HCT116 (cell line): ENCODE results near the gene RMND5A. TPM values are rescaled to one million over a fixed set of nuclear protein-coding genes. Genes with fewer than 3 reads are reported as not detected.
"Not testable (repeated sequence)": the region's sequence is repeated elsewhere in the genome, so short reads cannot be mapped to it uniquely, and the experiment has no call there.

Experiments used
- ATAC-seq: fragments of 200-7000 bp; cut with Tn5 transposase; 2 replicates; pipeline ENCODE4 v1.9.1; 2020; ENCODE audit warnings: mild to moderate bottlenecking, moderate library complexity
- Bru-seq: library from RNA; stranded (reverse); fragments of 400-500 nt; gene quantifications from one replicate; lab custom pipeline; 2021; lab: Mats Ljungman, UMichigan
- BruChase-seq, 2 experiments: library from RNA; stranded (reverse); fragments of 400-500 nt; gene quantifications; one replicate each; lab custom pipeline; 2021; lab: Mats Ljungman, UMichigan
- BruUV-seq: library from RNA; stranded (reverse); fragments of 400-500 nt; replicated peaks from 2 replicates; lab custom pipeline; 2021; lab: Mats Ljungman, UMichigan
- CTCF ChIA-PET: fragments of 300-600 bp; sonication (Branson Sonifier 250); formaldehyde crosslinking; loops from one replicate; lab custom pipeline; 2021; ENCODE audit warnings: antibody characterized with exemption; lab: Charles Lee
- POLR2A ChIA-PET: fragments of 300-600, 350-600 bp; sonication (Branson Sonifier 250); formaldehyde crosslinking; loops from one replicate; lab custom pipeline; 2021; ENCODE audit warnings: antibody characterized with exemption; lab: Charles Lee
- RAD21 ChIA-PET, 2 experiments: fragments of 300-600 bp; sonication (Branson Sonifier 250); formaldehyde crosslinking; loops; one replicate each; lab custom pipeline; 2023; ENCODE audit warnings: low total read pairs in 2 of 2; ENCODE audit not compliant: uncharacterized antibody in 2 of 2, unreplicated experiment in 2 of 2, low non-redundant PET in 1 of 2; lab: Charles Lee
- DNase-seq: peaks from one replicate; pipeline ENCODE4 v3.0.0-alpha.2; 2010; ENCODE audit warnings: low read depth, low spot score
- H2AFZ ChIP-seq: fragments of 200-600 bp; shearing (Covaris generic), sonication (generic); 2 replicates; pipeline ENCODE4 v1.6.1; 2017; ENCODE audit warnings: low read depth, mixed run types, mixed read lengths, antibody characterized with exemption, low read length; ENCODE audit not compliant: poor library complexity, severe bottlenecking
- H3K27ac ChIP-seq: 2 replicates; pipeline ENCODE4 v1.5.1; 2012; ENCODE audit warnings: low read depth, low read length
- H3K27me3 ChIP-seq: fragments of 200-600 bp; sonication (generic); 2 replicates; pipeline ENCODE4 v1.6.1; 2016; ENCODE audit warnings: mixed run types, low read length, mixed read lengths; ENCODE audit not compliant: insufficient read depth
- H3K36me3 ChIP-seq, 2 experiments: fragments of 200-500 bp in 1 of 2; fragments of 200-600 bp in 1 of 2; sonication (Bioruptor generic) in 1 of 2; sonication (generic) in 1 of 2; 2 replicates each; pipeline versions ENCODE4 v1.5.1 to v1.6.1; 2014 to 2016; ENCODE audit warnings: low read length in 2 of 2, inconsistent platforms in 1 of 2, mixed read lengths in 1 of 2, mixed run types in 1 of 2; ENCODE audit not compliant: insufficient read depth in 2 of 2, control insufficient read depth in 1 of 2
- H3K4me1 ChIP-seq, 2 experiments: fragments of 200-600 bp in 1 of 2; sonication (generic) in 1 of 2; 2 replicates each; pipeline versions ENCODE4 v1.5.1 to v1.6.1; 2012 to 2017; ENCODE audit warnings: low read length in 2 of 2, inconsistent platforms in 1 of 2, mild to moderate bottlenecking in 1 of 2, mixed read lengths in 1 of 2, mixed run types in 1 of 2, moderate library complexity in 1 of 2; ENCODE audit not compliant: insufficient read depth in 2 of 2, control insufficient read depth in 1 of 2
- H3K4me2 ChIP-seq: fragments of 200-600 bp; sonication (generic); 2 replicates; pipeline ENCODE4 v1.6.1; 2017; ENCODE audit warnings: mixed run types, low read length, mixed read lengths
- H3K4me3 ChIP-seq, 2 experiments: fragments of 200-600 bp in 1 of 2; sonication (generic) in 1 of 2; replicated peaks in 1 of 2; 2 replicates each; pipeline ENCODE4 v1.5.1; 2011 to 2016; ENCODE audit warnings: low read length in 2 of 2, control low read depth in 1 of 2, low read depth in 1 of 2, mild to moderate bottlenecking in 1 of 2, mixed read lengths in 1 of 2, mixed run types in 1 of 2
- H3K79me2 ChIP-seq: fragments of 200-600 bp; sonication (generic); 2 replicates; pipeline ENCODE4 v1.6.1; 2017; ENCODE audit warnings: mild to moderate bottlenecking, mixed run types, low read length, moderate library complexity, mixed read lengths; ENCODE audit not compliant: insufficient read depth
- H3K9ac ChIP-seq: fragments of 200-600 bp; sonication (generic); 2 replicates; pipeline ENCODE4 v1.6.1; 2016; ENCODE audit warnings: low read length, mixed read lengths
- H3K9me2 ChIP-seq: fragments of 200-600 bp; sonication (generic), shearing (Covaris generic); 2 replicates; pipeline ENCODE4 v1.6.1; 2017; ENCODE audit warnings: mixed run types, mild to moderate bottlenecking, moderate library complexity; ENCODE audit not compliant: insufficient read depth
- H3K9me3 ChIP-seq, 2 experiments: fragments of 200-500 bp in 1 of 2; fragments of 200-600 bp in 1 of 2; sonication (Bioruptor generic) in 1 of 2; sonication (generic) in 1 of 2; 2 replicates each; pipeline ENCODE4 v1.6.1; 2014 to 2017; ENCODE audit warnings: low read length in 2 of 2, mixed read lengths in 2 of 2, inconsistent platforms in 1 of 2, low read depth in 1 of 2, mild to moderate bottlenecking in 1 of 2, mixed run types in 1 of 2, moderate library complexity in 1 of 2; ENCODE audit not compliant: control insufficient read depth in 1 of 2, insufficient read depth in 1 of 2
- H4K20me1 ChIP-seq: fragments of 200-600 bp; sonication (generic), shearing (Covaris generic); 2 replicates; pipeline ENCODE4 v1.6.1; 2017; ENCODE audit warnings: mixed run types, mild to moderate bottlenecking, moderate library complexity; ENCODE audit not compliant: insufficient read depth
- CBX3 ChIP-seq: IDR thresholded peaks from 2 replicates; pipeline ENCODE4 v1.6.1; 2012; ENCODE audit warnings: low read depth
- CTCF ChIP-seq, 3 experiments: fragments of 200-600 bp in 1 of 3; sonication (generic) in 1 of 3; IDR thresholded peaks in 2 of 3; conservative IDR thresholded peaks in 1 of 3; 2 replicates each; pipeline ENCODE4 v1.5.1; 2012 to 2017; ENCODE audit warnings: low read depth in 2 of 3, low read length in 2 of 3, antibody characterized with exemption in 1 of 3, borderline replicate concordance in 1 of 3, control low read depth in 1 of 3, mild to moderate bottlenecking in 1 of 3, mixed read lengths in 1 of 3, mixed run types in 1 of 3, moderate library complexity in 1 of 3; ENCODE audit not compliant: insufficient read depth in 1 of 3
- EGR1 ChIP-seq: IDR thresholded peaks from 2 replicates; pipeline ENCODE4 v1.6.1; 2012; ENCODE audit warnings: low read depth
- EZH2phosphoT487 ChIP-seq: fragments of 200-600 bp; IDR thresholded peaks from 2 replicates; pipeline ENCODE4 v1.6.1; 2018; ENCODE audit warnings: antibody characterized with exemption, borderline replicate concordance
- JUND ChIP-seq: IDR thresholded peaks from 2 replicates; pipeline ENCODE4 v1.6.1; 2012
- MAX ChIP-seq: IDR thresholded peaks from 2 replicates; pipeline ENCODE4 v1.6.1; 2012
- POLR2A ChIP-seq: IDR thresholded peaks from 2 replicates; pipeline ENCODE4 v1.7.0; 2011; ENCODE audit warnings: borderline replicate concordance; ENCODE audit not compliant: insufficient read depth, insufficient read length; ENCODE audit errors: extremely low read depth
- POLR2AphosphoS5 ChIP-seq: IDR thresholded peaks from 2 replicates; pipeline ENCODE4 v1.6.1; 2011; ENCODE audit warnings: mild to moderate bottlenecking, low read depth, low read length, moderate library complexity
- REST ChIP-seq: IDR thresholded peaks from 2 replicates; pipeline ENCODE4 v1.6.1; 2012; ENCODE audit warnings: low read depth
- SP1 ChIP-seq: IDR thresholded peaks from 2 replicates; pipeline ENCODE4 v1.6.1; 2012; ENCODE audit warnings: low read depth
- intact Hi-C: fragments of 100-400 bp; cut with micrococcal nuclease; formaldehyde crosslinking; loops from 2 replicates; pipeline ENCODE4 v1.10.0; 2022
- long read RNA-seq: library from polyadenylated mRNA; unstranded; transcript quantifications from one replicate; pipeline ENCODE4 v2.0.0, GENCODE V29; 2021; ENCODE audit not compliant: unreplicated experiment
- polyA plus RNA-seq: library from polyadenylated mRNA; unstranded; fragments of >200 nt; gene quantifications from 2 replicates; pipeline ENCODE4 v1.2.1, GENCODE V29; 2012; ENCODE audit warnings: missing spikeins
- total RNA-seq: library from RNA; stranded (reverse); gene quantifications from one replicate; pipeline ENCODE4 v1.2.1, GENCODE V29; 2021; ENCODE audit not compliant: unreplicated experiment

The RMND5A gene
- total RNA-seq = 32.4 TPM
- polyA plus RNA-seq = 7.6 and 10.3 TPM in 2 replicates
- Bru-seq, nascent RNA = percentile 83 among the genes with signal in this experiment
- BruChase-seq, experiment 1, labeled RNA remaining after a 6-hour chase = percentile 88 among the genes with signal in this experiment
- BruChase-seq, experiment 2, labeled RNA remaining after a 2-hour chase = percentile 91 among the genes with signal in this experiment
- long read RNA-seq, full-length matches to known transcripts = 49 of 67 reads
- long read RNA-seq, partial matches to known transcripts = 2 of 67 reads
- long read RNA-seq, other reads (novel, unspliced or antisense) = 16 of 67 reads

GRCh38 chr2:86719637-86720539 is at the start of gene RMND5A:
Gene RMND5A (plus strand): TSS chr2:86720291. CDS start chr2:86720668, 377 bp downstream.
- H4K20me1 ChIP-seq, H3K9me2 ChIP-seq, intact Hi-C loops, POLR2A ChIA-PET, H2AFZ ChIP-seq, H3K9me3 ChIP-seq, CTCF ChIA-PET, H3K4me1 ChIP-seq, H3K36me3 ChIP-seq, RAD21 ChIA-PET, H3K27me3 ChIP-seq: not testable (repeated sequence)
- Histone ChIP-seq H3K27ac (peak within 1 kb of the TSS; percentile 87), H3K79me2 (peaks cover 14% of the 10 kb centered on the region), H3K9ac (peak within 1 kb of the TSS; percentile 72), H3K4me2 (peak within 1 kb of the TSS; percentile 75), H3K4me3 (peak within 1 kb of the TSS; percentile 58 to 60)
- BruUV-seq = TSS peak; percentile 74
- DNase-seq (peak; percentile 69), ATAC-seq (peak; percentile 94)
- TF ChIP-seq POLR2AphosphoS5 (peak; percentile 62), EGR1 (peak; percentile 33; the same call in 1 of the 2 replicates), SP1 (peak; percentile 43), JUND (peak; percentile 39; the same call in 1 of the 2 replicates), MAX (peak; percentile 44; the same call in 1 of the 2 replicates)
- TF ChIP-seq, all 23 proteins: peak for 5; not testable (repeated sequence) for 18

GRCh38 chr2:86671337-86671981 is 48.6 kb upstream of the RMND5A start:
- no peak overlapping the region for H3K9ac ChIP-seq
- RAD21 ChIA-PET = no interaction called here
- no peaks in the 10 kb centered on the region for H4K20me1 ChIP-seq
- CTCF ChIA-PET = no interaction called here
- DNase-seq (no peak), ATAC-seq (no peak)
- POLR2A ChIA-PET = no interaction called here
- no peaks in the 10 kb centered on the region for H3K9me2 ChIP-seq
- no peaks in the 10 kb centered on the region for H3K4me1 ChIP-seq
- H3K27ac ChIP-seq = no peak overlapping the region
- no peaks in the 10 kb centered on the region for H3K27me3 ChIP-seq
- no peaks in the 10 kb centered on the region for H3K9me3 ChIP-seq
- no peak overlapping the region for H2AFZ ChIP-seq
- H3K4me3 ChIP-seq = no peak overlapping the region
- BruUV-seq = no TSS peak
- no peaks in the 10 kb centered on the region for H3K79me2 ChIP-seq
- intact Hi-C loops = no loop called here
- no peaks in the 10 kb centered on the region for H3K36me3 ChIP-seq
- no peak overlapping the region for H3K4me2 ChIP-seq
- TF ChIP-seq REST (no peak), POLR2A (no peak), CBX3 (no peak), JUND (no peak), POLR2AphosphoS5 (no peak), CTCF (IDR thresholded peaks at IDR 0.05 in 2 of 3, conservative IDR thresholded peaks at IDR 0.05 in 1 of 3; ENCODE audit: borderline replicate concordance in 1 of 3, insufficient read depth in 1 of 3, low read depth in 2 of 3, low read length in 2 of 3) (no peak), EZH2phosphoT487 (no peak)
